Measurements from ENCODE around the gene ADAMTSL2. TPM values are rescaled to one million over a fixed set of nuclear protein-coding genes. Genes with fewer than 3 reads are reported as not detected.

ADAMTSL2 gene
- total RNA-seq = not detected in 2 replicates

GRCh38 chr9:133534346-133535291, at the start of gene ADAMTSL2:
Gene ADAMTSL2, plus strand, starts transcription at chr9:133534704. Its CDS starts 2,009 bp downstream, at chr9:133536713.
- TF ChIP-seq CTCF (conservative IDR thresholded peaks at IDR 0.05; ENCODE audit: low read depth, low read length) = no peak
- no peak for DNase-seq (ENCODE audit: low read depth)
- H3K4me3 ChIP-seq (ENCODE audit: low read depth, low read length) = no peak within 1 kb of the TSS

- no peak overlapping the region for H3K4me3 ChIP-seq (ENCODE audit: low read depth, low read length)
- no peak for TF ChIP-seq CTCF (conservative IDR thresholded peaks at IDR 0.05; ENCODE audit: low read depth, low read length)
- DNase-seq (ENCODE audit: low read depth) = no peak
Measured at GRCh38 chr9:133485531-133486260, 48.8 kb upstream of the ADAMTSL2 start.

GRCh38 chr9:133487331-133487725, 47.2 kb upstream of the ADAMTSL2 start:
- DNase-seq (ENCODE audit: low read depth) = no peak
- no peak for TF ChIP-seq CTCF (conservative IDR thresholded peaks at IDR 0.05; ENCODE audit: low read depth, low read length)
- H3K4me3 ChIP-seq (ENCODE audit: low read depth, low read length) = no peak overlapping the region

GRCh38 chr9:133488686-133489252, 45.7 kb upstream of the ADAMTSL2 start:
- no peak for DNase-seq (ENCODE audit: low read depth)
- no peak for TF ChIP-seq CTCF (conservative IDR thresholded peaks at IDR 0.05; ENCODE audit: low read depth, low read length)

GRCh38 chr9:133489253-133490190, 45.0 kb upstream of the ADAMTSL2 start:
- no peak overlapping the region for H3K4me3 ChIP-seq (ENCODE audit: low read depth, low read length)
- no peak for TF ChIP-seq CTCF (conservative IDR thresholded peaks at IDR 0.05; ENCODE audit: low read depth, low read length)
- no peak for DNase-seq (ENCODE audit: low read depth)

More at GRCh38 chr9:133488686-133489252, 45.7 kb upstream of the ADAMTSL2 start:
- H3K4me3 ChIP-seq (ENCODE audit: low read depth, low read length) = no peak overlapping the region

- no peak for TF ChIP-seq CTCF (conservative IDR thresholded peaks at IDR 0.05; ENCODE audit: low read depth, low read length)
- no peak overlapping the region for H3K4me3 ChIP-seq (ENCODE audit: low read depth, low read length)
- no peak for DNase-seq (ENCODE audit: low read depth)
Measured at GRCh38 chr9:133490201-133490681, 44.3 kb upstream of the ADAMTSL2 start.
